K562 (cell line): ENCODE measurements around the gene HCAR3. TPM values are rescaled to one million over a fixed set of nuclear protein-coding genes. Genes with fewer than 3 reads are reported as not detected.

Experiments
- CBFA2T3 ChIP-seq: fragments of 450-650 bp; IDR thresholded peaks from 2 replicates; pipeline ENCODE4 v1.6.1; 2017
- CHD7 ChIP-seq: fragments of 200-600 bp; sonication (generic); IDR thresholded peaks from one replicate; pipeline ENCODE4 v1.6.1; 2012; ENCODE audit warnings: mild to moderate bottlenecking, low read depth, low read length, inconsistent platforms
- CREB3L1 ChIP-seq: fragments of 450-650 bp; IDR thresholded peaks from 2 replicates; pipeline ENCODE4 v1.6.1; 2014; ENCODE audit warnings: low read depth, mild to moderate bottlenecking, moderate library complexity, borderline replicate concordance
- FOXM1 ChIP-seq, 2 experiments: fragments of 450-650 bp in 1 of 2; sonication (generic) in 1 of 2; formaldehyde crosslinking in 1 of 2; IDR thresholded peaks; 2 replicates each; pipeline versions ENCODE4 v1.6.1 to v1.9.0; 2017 to 2022; ENCODE audit warnings: low read depth in 2 of 2, mild to moderate bottlenecking in 2 of 2, missing genetic modification reagents in 1 of 2, moderate library complexity in 1 of 2
- MCM7 ChIP-seq, 2 experiments: fragments of 450-650 bp; IDR thresholded peaks; 2 replicates each; pipeline ENCODE4 v1.6.1; 2016 to 2018
- MYC ChIP-seq, 2 experiments: fragments of 250-450 bp in 1 of 2; sonication (Bioruptor Pico) in 1 of 2; IDR thresholded peaks; 2 replicates each; pipeline versions ENCODE4 v1.5.1 to v1.6.1; 2012 to 2021; ENCODE audit warnings: low read depth in 2 of 2, borderline replicate concordance in 1 of 2, improper control_type of control experiment in 1 of 2, low read length in 1 of 2, mild to moderate bottlenecking in 1 of 2, moderate library complexity in 1 of 2
- NRF1 ChIP-seq, 2 experiments: fragments of 450-650 bp; IDR thresholded peaks in 1 of 2; conservative IDR thresholded peaks in 1 of 2; 2 replicates each; pipeline ENCODE4 v1.6.1; 2014; ENCODE audit warnings: mild to moderate bottlenecking in 2 of 2
- RBM15 ChIP-seq: fragments of 200-400 bp; formaldehyde crosslinking; IDR thresholded peaks from 2 replicates; pipeline ENCODE4 v1.6.1; 2018; ENCODE audit warnings: mild to moderate bottlenecking, low read length, moderate library complexity; ENCODE audit not compliant: insufficient read depth
- RCOR1 ChIP-seq, 2 experiments: IDR thresholded peaks; 2 replicates each; pipeline ENCODE4 v1.6.1; 2012; ENCODE audit warnings: low read depth in 2 of 2, low read length in 2 of 2, borderline replicate concordance in 1 of 2, improper control_type of control experiment in 1 of 2
- SAP30 ChIP-seq: fragments of 200-600 bp; sonication (generic); IDR thresholded peaks from 2 replicates; pipeline ENCODE4 v1.6.1; 2012; ENCODE audit warnings: borderline replicate concordance, low read depth, mild to moderate bottlenecking, moderate library complexity, low read length, control low read depth, inconsistent platforms; ENCODE audit not compliant: insufficient read depth, poor library complexity, severe bottlenecking
- SPI1 ChIP-seq: IDR thresholded peaks from 2 replicates; pipeline ENCODE4 v1.6.1; 2011; ENCODE audit warnings: low read depth, low read length, control low read depth, borderline replicate concordance
- TAL1 ChIP-seq: fragments of 450-650 bp; IDR thresholded peaks from 2 replicates; pipeline ENCODE4 v1.6.1; 2016; ENCODE audit warnings: mild to moderate bottlenecking
- TCF3 ChIP-seq: sonication (generic); formaldehyde crosslinking; IDR thresholded peaks from 2 replicates; pipeline ENCODE4 v1.4.0; 2020; ENCODE audit warnings: mild to moderate bottlenecking, missing genetic modification reagents
- TEAD4 ChIP-seq, 2 experiments: sonication (generic) in 1 of 2; formaldehyde crosslinking in 1 of 2; IDR thresholded peaks; 2 replicates each; pipeline versions ENCODE4 v1.6.1 to v1.8.0; 2012 to 2022; ENCODE audit warnings: borderline replicate concordance in 1 of 2, inconsistent platforms in 1 of 2, low read length in 1 of 2, mild to moderate bottlenecking in 1 of 2, missing genetic modification reagents in 1 of 2
- ZBTB17 ChIP-seq: fragments of 450-650 bp; formaldehyde crosslinking; IDR thresholded peaks from 2 replicates; pipeline ENCODE4 v1.4.0; 2020; ENCODE audit warnings: mild to moderate bottlenecking
- polyA plus RNA-seq, 8 experiments: library from polyadenylated mRNA; depleted of rRNA in 4 of 8; stranded (reverse) in 5 of 8; unstranded in 3 of 8; fragments of >200 nt; fragmentation: Nextera tagmentation in 2 of 8; fragmentation: Illumina TruSeq in 1 of 8; extraction: Ambion mirVana in 2 of 8; extraction: Trizol in 1 of 8; gene quantifications; 2 replicates each; pipeline versions ENCODE4 v1.2.1 to v1.2.3, GENCODE V29; 2011 to 2014; ENCODE audit warnings: inconsistent platforms in 1 of 8, missing spikeins in 1 of 8
- total RNA-seq, 7 experiments: library from RNA; depleted of rRNA in 6 of 7; stranded (reverse); fragments of >200 nt in 6 of 7; fragmentation: Illumina TruSeq in 2 of 7; extraction: Trizol in 2 of 7; gene quantifications; 2 replicates each; pipeline versions ENCODE4 v1.2.1 to v1.2.3, GENCODE V29; 2011 to 2021; ENCODE audit warnings: low replicate concordance in 1 of 7

Gene HCAR3
- total and polyA plus RNA-seq, 9 of the 15 experiments (the other 6 are each of a cell fraction or from before 2014, with no cell fraction given), result not detected

GRCh38 chr12:122757568-122757967 lies 41.0 kb upstream of the HCAR3 start (continued):
- TF ChIP-seq TAL1, result peak; percentile 54
- TF ChIP-seq TEAD4 (IDR thresholded peaks at IDR 0.05; ENCODE audit: low read length), result peak; percentile 69; the same call in 1 of the 2 replicates
- no peak for TF ChIP-seq TEAD4 (CRISPR knock-in tag; IDR thresholded peaks at IDR 0.05; ENCODE audit: borderline replicate concordance)
- TF ChIP-seq CHD7, result no peak
- no peak for TF ChIP-seq RBM15
- TF ChIP-seq TCF3 (CRISPR knock-in tag), result peak; percentile 74
- no peak for TF ChIP-seq NRF1 (conservative IDR thresholded peaks at IDR 0.05 in 1 of 2, IDR thresholded peaks at IDR 0.05 in 1 of 2)
- TF ChIP-seq RCOR1 (IDR thresholded peaks at IDR 0.05; ENCODE audit: borderline replicate concordance in 1 of 2, low read depth in 2 of 2, low read length in 2 of 2), result peak in 1 of 2 experiments; percentile 58; a peak in 1 of 4 replicates
- TF ChIP-seq CBFA2T3, result peak; percentile 66
- TF ChIP-seq SAP30, result no peak
- TF ChIP-seq MYC (IDR thresholded peaks at IDR 0.05; ENCODE audit: low read depth, low read length), result no peak
- TF ChIP-seq MYC (CRISPR knock-in tag; IDR thresholded peaks at IDR 0.05; ENCODE audit: borderline replicate concordance, low read depth), result no peak
- peak; percentile 92 for TF ChIP-seq FOXM1 (IDR thresholded peaks at IDR 0.05; ENCODE audit: low read depth)
- TF ChIP-seq FOXM1 (CRISPR knock-in tag; IDR thresholded peaks at IDR 0.05; ENCODE audit: low read depth), result no peak
- TF ChIP-seq SPI1, result peak; percentile 83
- no peak for TF ChIP-seq CREB3L1
- no peak for TF ChIP-seq MCM7 (IDR thresholded peaks at IDR 0.05)
- TF ChIP-seq ZBTB17 (CRISPR knock-in tag), result peak; percentile 34; the same call in 1 of the 2 replicates
